Activated naive CD8-positive, alpha-beta T cell (primary cell): ENCODE data around the gene TRPV6.

Experiments used
- H3K27ac Mint-ChIP-seq: one replicate; pipeline ENCODE4 v1.8.0; 2021; ENCODE audit warnings: mixed read lengths
- H3K27me3 Mint-ChIP-seq: one replicate; pipeline ENCODE4 v1.8.0; 2021; ENCODE audit warnings: mixed read lengths
- H3K36me3 Mint-ChIP-seq: one replicate; pipeline ENCODE4 v1.8.0; 2021; ENCODE audit warnings: mixed read lengths
- H3K4me1 Mint-ChIP-seq: one replicate; pipeline ENCODE4 v1.8.0; 2021; ENCODE audit warnings: low read depth, mixed read lengths
- H3K4me3 Mint-ChIP-seq: one replicate; pipeline ENCODE4 v1.8.0; 2021; ENCODE audit warnings: mild to moderate bottlenecking, mixed read lengths
- H3K9me3 Mint-ChIP-seq: one replicate; pipeline ENCODE4 v1.8.0; 2021; ENCODE audit warnings: low read depth, mixed read lengths

The TRPV6 gene

GRCh38 chr7:142896741-142897379 lies 11.3 kb upstream of the TRPV6 start:
- Mint-ChIP-seq H3K4me1 (no peaks in the 10 kb centered on the region), H3K27ac (no peak overlapping the region), H3K36me3 (no peaks in the 10 kb centered on the region), H3K9me3 (no peaks in the 10 kb centered on the region), H3K27me3 (no peaks in the 10 kb centered on the region), H3K4me3 (no peak overlapping the region)

GRCh38 chr7:142896151-142896550 lies 10.6 kb upstream of the TRPV6 start:
- H3K27me3 Mint-ChIP-seq, result no peaks in the 10 kb centered on the region
- no peaks in the 10 kb centered on the region for H3K9me3 Mint-ChIP-seq
- H3K36me3 Mint-ChIP-seq, result no peaks in the 10 kb centered on the region
- H3K4me1 Mint-ChIP-seq, result no peaks in the 10 kb centered on the region
- H3K27ac Mint-ChIP-seq, result no peak overlapping the region
- no peak overlapping the region for H3K4me3 Mint-ChIP-seq

GRCh38 chr7:142894985-142895593 lies 9.5 kb upstream of the TRPV6 start:
- Mint-ChIP-seq H3K36me3 (no peaks in the 10 kb centered on the region), H3K4me1 (no peaks in the 10 kb centered on the region), H3K27me3 (no peaks in the 10 kb centered on the region), H3K4me3 (no peak overlapping the region), H3K27ac (no peak overlapping the region), H3K9me3 (no peaks in the 10 kb centered on the region)

- Mint-ChIP-seq H3K36me3 (no peaks in the 10 kb centered on the region), H3K9me3 (no peaks in the 10 kb centered on the region), H3K27ac (no peak overlapping the region), H3K4me3 (no peak overlapping the region), H3K27me3 (no peaks in the 10 kb centered on the region), H3K4me1 (no peaks in the 10 kb centered on the region)
These were observed 8.8 kb upstream of the TRPV6 start for GRCh38 chr7:142894112-142894984.

GRCh38 chr7:142892951-142893350 lies 7.4 kb upstream of the TRPV6 start:
- no peaks in the 10 kb centered on the region for H3K36me3 Mint-ChIP-seq
- H3K4me3 Mint-ChIP-seq, result no peak overlapping the region
- H3K27ac Mint-ChIP-seq, result no peak overlapping the region
- no peaks in the 10 kb centered on the region for H3K9me3 Mint-ChIP-seq
- H3K27me3 Mint-ChIP-seq, result no peaks in the 10 kb centered on the region
- H3K4me1 Mint-ChIP-seq, result no peaks in the 10 kb centered on the region

- Mint-ChIP-seq H3K27ac (no peak overlapping the region), H3K4me3 (no peak overlapping the region), H3K36me3 (no peaks in the 10 kb centered on the region), H3K4me1 (no peaks in the 10 kb centered on the region), H3K9me3 (no peaks in the 10 kb centered on the region), H3K27me3 (no peaks in the 10 kb centered on the region)
These were observed 6.0 kb upstream of the TRPV6 start for GRCh38 chr7:142891490-142892082.

- Mint-ChIP-seq H3K27me3 (no peaks in the 10 kb centered on the region), H3K36me3 (no peaks in the 10 kb centered on the region), H3K4me3 (no peak overlapping the region), H3K27ac (no peak overlapping the region), H3K9me3 (no peaks in the 10 kb centered on the region), H3K4me1 (no peaks in the 10 kb centered on the region)
These were observed 5.4 kb upstream of the TRPV6 start for GRCh38 chr7:142890874-142891485.

GRCh38 chr7:142889816-142890215 lies 4.3 kb upstream of the TRPV6 start:
- Mint-ChIP-seq H3K27ac (no peak overlapping the region), H3K27me3 (no peaks in the 10 kb centered on the region), H3K4me3 (no peak overlapping the region), H3K4me1 (no peaks in the 10 kb centered on the region), H3K9me3 (no peaks in the 10 kb centered on the region), H3K36me3 (no peaks in the 10 kb centered on the region)

GRCh38 chr7:142887282-142888015 lies 1.9 kb upstream of the TRPV6 start:
- Mint-ChIP-seq H3K4me1 (no peaks in the 10 kb centered on the region), H3K27ac (no peak overlapping the region), H3K36me3 (no peaks in the 10 kb centered on the region), H3K27me3 (no peaks in the 10 kb centered on the region), H3K4me3 (no peak overlapping the region), H3K9me3 (no peaks in the 10 kb centered on the region)

GRCh38 chr7:142886866-142887265 lies 1.3 kb upstream of the TRPV6 start:
- no peaks in the 10 kb centered on the region for H3K36me3 Mint-ChIP-seq

GRCh38 chr7:142884286-142884640 lies 1.3 kb downstream of the TRPV6 start:
- H3K27ac Mint-ChIP-seq, result no peak overlapping the region
- no peaks in the 10 kb centered on the region for H3K9me3 Mint-ChIP-seq
- no peak overlapping the region for H3K4me3 Mint-ChIP-seq
- no peaks in the 10 kb centered on the region for H3K27me3 Mint-ChIP-seq
- H3K4me1 Mint-ChIP-seq, result peaks cover 2% of the 10 kb centered on the region
- no peaks in the 10 kb centered on the region for H3K36me3 Mint-ChIP-seq

More at GRCh38 chr7:142886866-142887265, 1.3 kb upstream of the TRPV6 start:
- no peaks in the 10 kb centered on the region for H3K4me1 Mint-ChIP-seq
- no peak overlapping the region for H3K27ac Mint-ChIP-seq
- H3K9me3 Mint-ChIP-seq, result no peaks in the 10 kb centered on the region
- no peaks in the 10 kb centered on the region for H3K27me3 Mint-ChIP-seq
- H3K4me3 Mint-ChIP-seq, result no peak overlapping the region

- H3K36me3 Mint-ChIP-seq, result no peaks in the 10 kb centered on the region
- H3K27ac Mint-ChIP-seq, result no peak overlapping the region
- H3K27me3 Mint-ChIP-seq, result no peaks in the 10 kb centered on the region
- H3K4me1 Mint-ChIP-seq, result peaks cover 2% of the 10 kb centered on the region
- no peaks in the 10 kb centered on the region for H3K9me3 Mint-ChIP-seq
- H3K4me3 Mint-ChIP-seq, result no peak overlapping the region
These were observed 1.8 kb downstream of the TRPV6 start for GRCh38 chr7:142883571-142884285.

GRCh38 chr7:142883145-142883544 lies 2.4 kb downstream of the TRPV6 start:
- no peak overlapping the region for H3K27ac Mint-ChIP-seq
- peaks cover 2% of the 10 kb centered on the region for H3K4me1 Mint-ChIP-seq
- H3K27me3 Mint-ChIP-seq, result no peaks in the 10 kb centered on the region
- no peak overlapping the region for H3K4me3 Mint-ChIP-seq
- no peaks in the 10 kb centered on the region for H3K36me3 Mint-ChIP-seq
- no peaks in the 10 kb centered on the region for H3K9me3 Mint-ChIP-seq

- peaks cover 2% of the 10 kb centered on the region for H3K4me1 Mint-ChIP-seq
- H3K9me3 Mint-ChIP-seq, result no peaks in the 10 kb centered on the region
- no peaks in the 10 kb centered on the region for H3K36me3 Mint-ChIP-seq
- H3K4me3 Mint-ChIP-seq, result no peak overlapping the region
- H3K27ac Mint-ChIP-seq, result no peak overlapping the region
- no peaks in the 10 kb centered on the region for H3K27me3 Mint-ChIP-seq
These were observed 3.2 kb downstream of the TRPV6 start for GRCh38 chr7:142882338-142882678.
